Fibroblast of pulmonary artery (primary cell): Measurements from ENCODE around the gene WNK2.

Experiments used
- DNase-seq: peaks from one replicate; pipeline ENCODE4 v3.0.0-alpha.2; 2010; ENCODE audit warnings: low read depth
- H3K4me3 ChIP-seq: replicated peaks from 2 replicates; pipeline ENCODE4 v1.5.1; 2011; ENCODE audit warnings: low read depth, mild to moderate bottlenecking, control low read depth, low read length, moderate library complexity
- CTCF ChIP-seq: IDR thresholded peaks from 2 replicates; pipeline ENCODE4 v1.5.1; 2011; ENCODE audit warnings: mild to moderate bottlenecking, control low read depth, low read length, inconsistent platforms; ENCODE audit errors: missing control alignments

WNK2 gene

GRCh38 chr9:93191354-93191660, 7.4 kb downstream of the WNK2 start:
- no peak for DNase-seq
- TF ChIP-seq CTCF = no peak
- H3K4me3 ChIP-seq = no peak overlapping the region

GRCh38 chr9:93192721-93193387, 8.9 kb downstream of the WNK2 start:
- DNase-seq = no peak

GRCh38 chr9:93193388-93194220, 9.7 kb downstream of the WNK2 start:
- H3K4me3 ChIP-seq = no peak overlapping the region
- no peak for DNase-seq
- TF ChIP-seq CTCF = no peak

More at GRCh38 chr9:93192721-93193387, 8.9 kb downstream of the WNK2 start:
- no peak overlapping the region for H3K4me3 ChIP-seq
- TF ChIP-seq CTCF = no peak

- H3K4me3 ChIP-seq = no peak overlapping the region
- no peak for TF ChIP-seq CTCF
- DNase-seq = no peak
Observed at GRCh38 chr9:93194221-93194625, 10.3 kb downstream of the WNK2 start.

GRCh38 chr9:93194641-93195040, 10.7 kb downstream of the WNK2 start:
- TF ChIP-seq CTCF = no peak
- H3K4me3 ChIP-seq = no peak overlapping the region
- no peak for DNase-seq

GRCh38 chr9:93196096-93197055, 12.4 kb downstream of the WNK2 start:
- no peak for DNase-seq
- no peak overlapping the region for H3K4me3 ChIP-seq
- TF ChIP-seq CTCF = no peak
